Endothelial cell of umbilical vein (primary cell): ENCODE data around the gene RNPEPL1. TPM values are rescaled to one million over a fixed set of nuclear protein-coding genes. Genes with fewer than 3 reads are reported as not detected.

Source experiments
- BruUV-seq: library from RNA; stranded (reverse); fragments of 400-500 nt; replicated peaks from 2 replicates; lab custom pipeline; 2021; lab: Mats Ljungman, UMichigan
- CTCF ChIA-PET: fragments of 300-600, 350-600 bp; sonication (Branson Sonifier 250); formaldehyde crosslinking; loops from one replicate; lab custom pipeline; 2021; ENCODE audit warnings: antibody characterized with exemption, inconsistent platforms; lab: Charles Lee
- POLR2A ChIA-PET: fragments of 300-600, 350-600 bp; sonication (Branson Sonifier 250); formaldehyde crosslinking; loops from one replicate; lab custom pipeline; 2021; ENCODE audit warnings: antibody characterized with exemption, inconsistent platforms; lab: Charles Lee
- DNase-seq: peaks from one replicate; pipeline ENCODE4 v3.0.0-alpha.2; 2011; ENCODE audit warnings: low read depth, low spot score
- FAIRE-seq: peaks from 2 replicates; lab custom pipeline; 2011; peaks lifted over from hg19 to GRCh38; lab: Jason Lieb, UNC
- H2AFZ ChIP-seq: 2 replicates; pipeline ENCODE4 v1.6.0; 2012; ENCODE audit warnings: low read depth, low read length, control low read depth, inconsistent platforms
- H3K27ac ChIP-seq: 2 replicates; pipeline ENCODE4 v1.5.1; 2011; ENCODE audit warnings: low read depth, mild to moderate bottlenecking, control low read depth, low read length, moderate library complexity; ENCODE audit not compliant: insufficient read depth
- H3K27me3 ChIP-seq, 2 experiments: 2 replicates each; pipeline versions ENCODE4 v1.6.0 to v1.6.1; 2011; ENCODE audit warnings: low read length in 2 of 2, mixed read lengths in 1 of 2; ENCODE audit not compliant: control insufficient read depth in 2 of 2, insufficient read depth in 2 of 2
- H3K36me3 ChIP-seq, 2 experiments: 2 replicates in 1 of 2; 3 replicates in 1 of 2; pipeline ENCODE4 v1.5.1; 2011; ENCODE audit warnings: low read length in 2 of 2, mild to moderate bottlenecking in 1 of 2, moderate library complexity in 1 of 2; ENCODE audit not compliant: control insufficient read depth in 2 of 2, insufficient read depth in 2 of 2; ENCODE audit errors: extremely low read depth in 1 of 2
- H3K4me1 ChIP-seq: 3 replicates; pipeline ENCODE4 v1.5.1; 2011; ENCODE audit warnings: mild to moderate bottlenecking, low read length; ENCODE audit not compliant: control insufficient read depth, insufficient read depth; ENCODE audit errors: extremely low read depth
- H3K4me2 ChIP-seq: 2 replicates; pipeline ENCODE4 v1.6.1; 2011; ENCODE audit warnings: low read length, control low read depth, mixed read lengths; ENCODE audit not compliant: insufficient read depth
- H3K4me3 ChIP-seq, 3 experiments: fragments of 200-600 bp in 1 of 3; sonication (generic), shearing (Covaris generic) in 1 of 3; replicated peaks in 1 of 3; 2 replicates each; pipeline ENCODE4 v1.5.1; 2011 to 2016; ENCODE audit warnings: control low read depth in 3 of 3, low read length in 3 of 3, mild to moderate bottlenecking in 2 of 3, inconsistent platforms in 1 of 3, low read depth in 1 of 3, moderate library complexity in 1 of 3; ENCODE audit not compliant: insufficient read depth in 1 of 3
- H3K79me2 ChIP-seq: 2 replicates; pipeline ENCODE4 v1.6.0; 2012; ENCODE audit warnings: low read length, inconsistent platforms; ENCODE audit not compliant: control insufficient read depth, insufficient read depth
- H3K9ac ChIP-seq: replicated peaks from 2 replicates; pipeline ENCODE3; 2011; ENCODE audit warnings: low read length, control low read depth; ENCODE audit not compliant: insufficient read depth; ENCODE audit errors: extremely low read depth
- H3K9me1 ChIP-seq: replicated peaks from 3 replicates; pipeline ENCODE4 v1.6.0; 2011; ENCODE audit warnings: mild to moderate bottlenecking, low read length; ENCODE audit not compliant: control insufficient read depth, insufficient read depth; ENCODE audit errors: extremely low read depth
- H3K9me3 ChIP-seq: replicated peaks from 2 replicates; pipeline ENCODE4 v1.5.1; 2012; ENCODE audit warnings: low read length, inconsistent platforms; ENCODE audit not compliant: control insufficient read depth, insufficient read depth
- H4K20me1 ChIP-seq: replicated peaks from 2 replicates; pipeline ENCODE3; 2011; ENCODE audit warnings: mild to moderate bottlenecking, low read length; ENCODE audit not compliant: control insufficient read depth, insufficient read depth; ENCODE audit errors: extremely low read depth
- CTCF ChIP-seq, 2 donors: IDR thresholded peaks; 1 replicate in 1 of 2; 2 replicates in 1 of 2; pipeline ENCODE4 v1.5.1; 2011; ENCODE audit warnings: low read length in 2 of 2, mild to moderate bottlenecking in 2 of 2, moderate library complexity in 2 of 2, control low read depth in 1 of 2, inconsistent platforms in 1 of 2, low read depth in 1 of 2; ENCODE audit not compliant: insufficient read depth in 1 of 2; ENCODE audit errors: extremely low read depth in 1 of 2
- EZH2 ChIP-seq: IDR thresholded peaks from 2 replicates; pipeline ENCODE4 v1.6.1; 2012; ENCODE audit warnings: borderline replicate concordance, low read depth, mild to moderate bottlenecking, moderate library complexity, low read length, inconsistent platforms; ENCODE audit not compliant: severe bottlenecking
- FOS ChIP-seq: IDR thresholded peaks from 2 replicates; pipeline ENCODE4 v1.6.1; 2011; ENCODE audit warnings: mild to moderate bottlenecking, low read length, moderate library complexity, borderline replicate concordance; ENCODE audit not compliant: insufficient read depth
- GATA2 ChIP-seq: IDR thresholded peaks from 2 replicates; pipeline ENCODE4 v1.7.0; 2011; ENCODE audit warnings: low read depth, mild to moderate bottlenecking, moderate library complexity, mixed read lengths, low read length; ENCODE audit not compliant: insufficient read length, insufficient read depth
- JUN ChIP-seq: IDR thresholded peaks from 2 replicates; pipeline ENCODE4 v1.6.1; 2011; ENCODE audit warnings: borderline replicate concordance, low read depth; ENCODE audit not compliant: insufficient read length, insufficient read depth
- MAX ChIP-seq: IDR thresholded peaks from 2 replicates; pipeline ENCODE4 v1.6.1; 2011; ENCODE audit not compliant: insufficient read depth, insufficient read length
- MYC ChIP-seq: IDR thresholded peaks from one replicate; pipeline ENCODE4 v1.6.1; 2011; ENCODE audit warnings: mild to moderate bottlenecking, low read depth, low read length
- POLR2A ChIP-seq: IDR thresholded peaks from 2 replicates; pipeline ENCODE4 v1.6.1; 2012; ENCODE audit warnings: low read depth, mild to moderate bottlenecking, control low read depth, low read length
- POLR2AphosphoS5 ChIP-seq: IDR thresholded peaks from 2 replicates; pipeline ENCODE4 v1.6.1; 2012; ENCODE audit warnings: low read depth, mild to moderate bottlenecking, control low read depth, low read length, moderate library complexity; ENCODE audit not compliant: insufficient read depth
- dilution Hi-C: fragments of 300-500 bp; cut with MboI; formaldehyde crosslinking; loops from one replicate; pipeline ENCODE4 v1.15.0; 2019; ENCODE audit warnings: low sequenced_read_pairs; ENCODE audit not compliant: extremely low pct_ligation_motif_present
- intact Hi-C: fragments of 100-400 bp; cut with micrococcal nuclease; formaldehyde crosslinking; loops from one replicate; pipeline ENCODE4 v1.10.0; 2022
- polyA plus RNA-seq, 4 experiments: library from polyadenylated mRNA; depleted of rRNA in 3 of 4; stranded (reverse) in 3 of 4; unstranded in 1 of 4; fragments of >200 nt; gene quantifications; 2 replicates each; pipeline versions ENCODE4 v1.2.1 to v1.2.3, GENCODE V29; 2011 to 2012; ENCODE audit warnings: missing spikeins in 1 of 4
- total RNA-seq: library from RNA; stranded (reverse); gene quantifications from 2 replicates; pipeline ENCODE4 v1.2.3, GENCODE V29; 2021

The RNPEPL1 gene
- total and polyA plus RNA-seq, 2 donors (not counting 3 experiments of a cell fraction or from before 2014, with no cell fraction given): 35.8 to 67.1 TPM

- TF ChIP-seq JUN (no peak), MAX (no peak), POLR2AphosphoS5 (no peak), FOS (no peak), MYC (no peak), EZH2 (no peak), CTCF (IDR thresholded peaks at IDR 0.05; ENCODE audit: extremely low read depth in 1 of 2, insufficient read depth in 1 of 2, low read depth in 1 of 2, low read length in 2 of 2) (no peak), GATA2 (no peak), POLR2A (no peak)
- Histone ChIP-seq H4K20me1 (no peaks in the 10 kb centered on the region), H3K27me3 (no peaks in the 10 kb centered on the region), H3K9ac (no peak overlapping the region), H3K4me2 (no peak overlapping the region), H3K4me1 (no peaks in the 10 kb centered on the region), H3K27ac (no peak overlapping the region), H3K9me3 (peaks cover 5% of the 10 kb centered on the region), H2AFZ (no peak overlapping the region), H3K36me3 (peaks cover 0 to 2% of the 10 kb centered on the region in 2 experiments), H3K4me3 (no peak overlapping the region), H3K79me2 (no peaks in the 10 kb centered on the region), H3K9me1 (no peaks in the 10 kb centered on the region)
- intact Hi-C loops (no loop called here), dilution Hi-C loops (no loop called here)
- FAIRE-seq (no peak), DNase-seq (no peak)
- ChIA-PET CTCF (interaction anchor here (1.1 kb wide), 1 partner anchor 14 kb away, joined by 6 read pairs; no protein-coding TSS in a partner anchor), POLR2A (no interaction called here)
- no TSS peak for BruUV-seq
Measured at GRCh38 chr2:240528406-240529040, 39.8 kb upstream of the RNPEPL1 start.
